Peyer's patch (tissue), 4 donors: ENCODE measurements around the gene ADCY3.

Source experiments
- CTCF ChIP-seq, 6 experiments: fragments of 450-650 bp in 4 of 6; fragments of 200-600 bp in 2 of 6; sonication (generic) in 1 of 6; IDR thresholded peaks; one replicate each; pipeline ENCODE4 v1.5.1; 2017 to 2019; ENCODE audit warnings: antibody characterized with exemption in 6 of 6, mild to moderate bottlenecking in 3 of 6, moderate library complexity in 1 of 6
- POLR2A ChIP-seq, 2 donors: fragments of 450-650 bp; IDR thresholded peaks; one replicate each; pipeline ENCODE4 v1.5.1; 2017; ENCODE audit warnings: antibody characterized with exemption in 2 of 2, mild to moderate bottlenecking in 2 of 2, moderate library complexity in 2 of 2

DNA sequence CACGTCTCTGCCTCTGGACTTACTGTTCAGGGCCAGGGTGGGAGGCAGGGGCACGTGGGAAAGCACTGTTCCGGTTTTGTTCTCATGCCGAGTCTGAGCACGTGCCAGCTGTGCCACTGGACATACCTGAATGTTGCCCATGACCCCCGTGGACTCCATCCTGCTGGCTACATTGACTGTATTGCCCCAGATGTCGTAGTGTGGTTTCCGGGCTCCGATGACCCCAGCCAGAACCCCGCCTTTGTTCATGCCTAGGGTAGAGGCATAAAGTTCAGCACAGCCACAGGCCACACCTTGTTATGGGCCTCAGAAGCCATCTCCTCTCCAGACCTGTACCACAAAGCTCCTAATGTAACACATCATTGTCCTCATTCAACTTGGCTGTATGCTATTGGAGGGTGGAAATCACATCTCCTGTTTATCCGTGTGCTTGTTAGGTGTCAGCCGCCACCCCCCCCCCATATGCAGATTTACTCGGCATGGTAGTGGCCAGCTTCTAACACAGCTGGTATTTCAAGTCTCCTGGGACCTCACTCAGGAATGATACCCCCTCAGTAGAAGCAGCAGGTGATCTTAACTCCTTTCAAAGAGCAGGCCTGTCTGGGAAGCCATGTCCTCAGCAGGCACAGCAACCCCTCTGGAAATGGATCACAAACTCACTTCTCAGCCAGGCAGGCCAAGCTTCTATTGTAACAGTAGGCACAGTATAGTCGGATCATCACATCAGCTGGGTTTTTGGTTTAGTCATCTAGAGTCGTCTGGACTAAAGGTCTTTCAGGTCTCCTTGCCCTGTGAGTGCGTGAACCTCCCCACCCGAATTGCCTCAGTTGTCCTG, 99.2 kb downstream of the ADCY3 start:
- no peak for TF ChIP-seq CTCF (IDR thresholded peaks at IDR 0.05)
- no peak for TF ChIP-seq POLR2A (IDR thresholded peaks at IDR 0.05)
